Measurements from ENCODE around the gene AHDC1.
"Not testable (repeated sequence)": the region's sequence is repeated elsewhere in the genome, so short reads cannot be mapped to it uniquely, and the experiment has no call there.

The AHDC1 gene

DNA sequence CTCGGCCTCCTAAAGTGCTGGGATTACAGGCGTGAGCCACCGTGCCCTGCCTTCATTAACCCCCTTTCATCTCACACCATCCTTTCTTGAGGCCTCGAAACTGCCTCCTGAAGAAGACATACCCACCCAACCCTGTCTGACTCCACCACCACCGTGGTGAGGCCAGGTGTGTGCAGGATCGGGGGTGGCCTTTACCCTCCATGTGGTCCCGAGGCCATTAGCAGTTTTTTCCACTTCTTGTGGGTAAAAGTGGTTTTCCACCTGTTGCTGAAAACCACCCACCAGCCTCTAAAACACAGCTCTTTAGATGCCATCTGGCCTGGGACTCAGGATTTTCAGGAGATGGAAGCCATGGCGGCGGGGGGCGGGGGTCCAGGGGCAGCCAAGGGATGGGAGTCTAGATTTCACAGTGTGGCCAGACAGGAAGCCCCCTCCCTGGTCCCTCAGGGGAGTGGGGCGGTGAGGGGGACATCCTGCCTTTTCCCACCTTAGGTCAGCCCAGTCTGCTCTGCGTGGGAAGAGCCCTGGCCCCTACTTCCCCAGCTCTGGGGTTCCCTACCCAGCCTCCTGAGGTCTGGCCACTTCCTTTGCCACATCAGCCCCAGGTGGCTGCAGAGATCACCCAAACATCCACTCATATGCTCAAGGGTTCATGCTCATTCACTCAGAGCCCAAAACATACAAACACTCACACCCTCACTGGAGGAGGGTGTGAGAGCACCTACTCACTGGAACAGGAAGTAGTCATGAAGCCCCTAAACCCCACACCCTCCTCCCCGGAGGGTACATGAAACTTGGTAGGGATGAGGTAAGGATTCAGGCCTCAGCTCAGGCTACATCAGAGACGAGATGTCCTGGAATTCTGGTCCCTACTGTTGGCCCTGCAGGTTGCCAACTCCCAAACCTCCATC is 28.7 kb upstream of the AHDC1 start:
- peak; percentile 44 to 85 for DNase-seq

DNA sequence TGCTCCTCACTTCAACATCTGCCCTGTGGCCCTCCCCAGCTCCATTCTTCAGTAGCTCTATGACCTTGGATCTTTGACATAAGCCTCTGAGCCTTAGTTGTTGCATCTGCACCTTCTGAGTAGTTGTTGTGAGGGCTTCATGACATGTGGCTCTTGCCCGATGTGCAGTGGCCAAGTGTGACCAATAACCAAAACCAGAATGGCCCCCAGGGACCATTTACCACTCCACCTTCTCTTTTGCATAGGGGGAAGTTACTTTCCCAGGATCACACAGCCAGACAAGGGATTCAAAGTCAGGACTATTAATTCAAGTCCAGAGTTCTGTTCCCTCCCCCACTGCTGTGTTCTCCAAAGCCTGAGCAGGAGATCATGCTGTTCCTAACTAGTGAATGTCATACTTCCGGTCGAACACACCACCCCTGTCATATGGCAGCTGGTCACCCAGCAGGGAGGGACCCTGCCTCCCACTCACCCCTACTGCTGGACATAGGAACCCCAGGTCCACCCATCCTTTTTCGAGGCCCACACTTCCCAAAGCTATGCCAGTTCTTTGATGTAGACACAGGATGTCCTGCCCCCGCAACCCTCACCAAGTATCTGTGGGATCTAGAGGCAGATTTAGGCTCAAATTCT is 27.0 kb upstream of the AHDC1 start:
- DNase-seq = peak; percentile 79 to 96

- DNase-seq = no peak
Measured at GRCh38 chr1:27628712-27629111, 24.8 kb upstream of the AHDC1 start.

GRCh38 chr1:27627733-27628132 is 23.8 kb upstream of the AHDC1 start:
- DNase-seq = not testable (repeated sequence)

- DNase-seq = no peak
Measured at GRCh38 chr1:27627061-27627460, 23.1 kb upstream of the AHDC1 start.

- DNase-seq = peak; percentile 96 to 99
Measured at GRCh38 chr1:27626031-27626935, 22.3 kb upstream of the AHDC1 start.

DNA sequence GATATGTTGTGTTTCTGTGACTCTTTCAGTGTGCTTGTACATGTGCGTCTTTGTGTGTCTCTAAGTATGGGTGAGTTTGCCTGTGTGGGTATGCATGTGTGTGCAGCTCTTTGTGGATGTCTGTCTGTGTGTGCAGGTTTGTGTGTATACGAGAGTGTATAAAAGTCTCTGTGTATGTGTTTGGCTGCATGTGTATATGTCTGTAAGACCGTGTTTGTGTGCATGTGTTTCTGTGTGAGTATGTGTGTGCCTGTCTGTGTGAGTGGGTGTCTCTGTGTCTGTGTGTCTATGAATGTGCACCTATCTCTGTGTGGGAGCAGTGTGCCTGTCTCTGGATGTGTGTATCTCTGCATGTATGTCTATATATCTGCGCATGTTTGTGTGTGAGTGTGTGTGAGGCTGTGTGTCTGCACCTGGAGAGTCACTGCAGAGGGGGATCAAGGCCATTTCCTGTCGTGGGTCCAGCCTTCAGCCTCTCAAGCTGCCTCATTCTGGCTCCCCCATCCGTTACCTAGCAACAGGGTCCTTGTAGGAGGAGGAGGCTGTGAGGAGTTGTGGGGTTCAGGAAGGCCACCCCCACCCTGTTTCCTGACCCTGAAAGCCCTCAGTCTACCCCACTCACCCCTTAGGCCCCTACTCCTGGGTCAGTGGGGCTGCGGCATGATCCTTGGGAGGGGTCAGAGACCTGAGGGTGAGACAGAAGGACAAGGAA is 20.7 kb upstream of the AHDC1 start:
- no peak for DNase-seq

DNA sequence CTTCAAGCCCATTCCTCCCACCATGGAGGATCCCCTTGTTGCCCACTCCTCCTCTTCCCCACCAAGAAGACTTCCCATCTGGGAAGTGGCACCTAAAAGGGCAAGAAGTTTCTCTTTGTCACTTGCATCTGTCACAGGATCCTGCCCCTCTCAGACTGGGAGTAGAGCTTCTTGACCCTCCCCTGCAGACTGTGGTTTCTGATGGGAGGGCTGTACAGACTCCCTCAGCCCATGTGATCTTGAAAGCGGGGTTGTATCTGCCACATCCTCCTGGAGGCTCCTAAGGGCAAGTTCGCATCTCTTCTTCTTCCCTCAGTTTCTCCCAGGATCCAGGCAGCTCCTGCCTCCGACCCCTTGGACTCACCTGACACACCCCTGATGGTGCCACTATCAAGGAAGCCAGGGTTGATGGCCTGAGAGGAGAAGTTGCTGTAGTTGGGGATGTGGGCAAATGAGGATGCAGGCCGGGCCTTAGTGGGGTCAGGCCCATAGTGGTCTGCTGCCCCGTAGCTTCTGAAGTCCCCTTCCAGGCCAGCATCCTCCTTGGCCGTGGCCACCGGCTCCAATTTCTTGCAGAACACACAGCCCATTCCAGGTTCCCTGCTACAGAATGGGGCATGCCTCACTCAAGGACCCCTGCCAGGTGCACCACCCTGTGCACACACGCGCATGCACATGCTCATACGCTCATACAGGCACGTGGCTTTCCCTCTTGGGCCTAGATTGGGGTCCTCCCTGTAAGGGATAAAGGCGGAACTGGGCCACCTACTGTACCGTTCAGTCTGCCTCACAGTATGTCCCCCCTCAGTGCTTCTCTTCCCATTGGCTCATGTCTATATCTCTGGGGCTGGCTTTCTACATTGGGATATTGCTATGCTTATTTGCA is 19.6 kb upstream of the AHDC1 start:
- no peak for DNase-seq

- no peak for DNase-seq
Measured at GRCh38 chr1:27622828-27623227, 18.9 kb upstream of the AHDC1 start.

GRCh38 chr1:27621051-27621920 is 17.3 kb upstream of the AHDC1 start:
- no peak for DNase-seq

GRCh38 chr1:27619782-27620438 is 16.0 kb upstream of the AHDC1 start:
- DNase-seq = not testable (repeated sequence)

DNA sequence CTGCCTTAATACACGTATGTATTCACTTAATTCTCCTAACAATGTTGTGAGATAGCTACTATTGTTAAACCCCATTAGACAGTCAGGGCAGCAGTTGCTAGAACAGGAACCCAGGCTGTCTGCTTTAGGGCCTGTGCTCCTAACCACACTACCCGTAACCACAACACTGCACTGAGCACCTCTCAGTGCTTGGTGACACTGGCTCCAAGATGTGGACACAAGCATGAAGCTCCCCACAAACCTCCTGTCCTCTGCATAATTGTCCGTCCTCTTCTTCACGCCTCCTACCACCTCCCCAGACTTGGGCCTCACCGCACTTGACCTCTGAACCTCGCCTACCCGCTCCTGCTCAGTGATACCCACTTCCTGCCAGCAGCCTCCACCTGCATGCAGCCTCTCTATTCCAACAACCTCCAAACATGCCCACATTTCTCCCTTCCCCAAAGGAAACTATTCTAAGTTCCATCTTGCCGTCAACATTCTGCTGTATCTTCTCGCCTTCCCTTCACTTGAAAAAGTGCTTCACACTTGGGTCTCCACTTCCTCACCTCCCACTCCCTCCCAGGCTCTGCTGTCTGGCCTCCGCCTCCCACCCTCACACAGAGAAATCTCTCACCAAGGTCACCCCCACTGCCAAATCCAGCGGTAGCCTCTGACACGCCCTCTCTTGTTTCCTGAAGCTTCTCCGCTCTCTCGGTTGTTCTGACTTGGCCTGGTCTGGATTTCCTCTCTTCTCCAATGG is 14.6 kb upstream of the AHDC1 start:
- no peak for DNase-seq

DNA sequence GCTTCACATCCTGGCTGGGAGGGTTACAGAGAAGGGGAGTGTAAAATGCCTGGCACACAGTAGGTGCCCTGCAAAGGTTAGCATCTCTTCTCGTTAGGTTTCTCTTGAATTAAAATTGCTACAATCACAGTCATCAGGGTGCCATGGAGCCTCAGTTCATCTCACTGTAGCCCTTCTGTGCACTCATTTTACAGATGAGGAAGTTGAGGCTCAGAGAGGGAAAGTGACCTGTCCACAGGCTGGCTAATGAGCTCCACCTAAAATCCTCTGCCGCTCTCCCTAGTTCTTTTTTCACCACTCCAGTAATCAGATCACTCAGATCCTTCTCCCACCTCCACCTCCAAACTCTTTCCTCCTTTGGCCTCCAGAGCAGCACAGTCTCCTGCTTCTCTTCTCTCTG is 13.5 kb upstream of the AHDC1 start:
- DNase-seq = no peak

DNA sequence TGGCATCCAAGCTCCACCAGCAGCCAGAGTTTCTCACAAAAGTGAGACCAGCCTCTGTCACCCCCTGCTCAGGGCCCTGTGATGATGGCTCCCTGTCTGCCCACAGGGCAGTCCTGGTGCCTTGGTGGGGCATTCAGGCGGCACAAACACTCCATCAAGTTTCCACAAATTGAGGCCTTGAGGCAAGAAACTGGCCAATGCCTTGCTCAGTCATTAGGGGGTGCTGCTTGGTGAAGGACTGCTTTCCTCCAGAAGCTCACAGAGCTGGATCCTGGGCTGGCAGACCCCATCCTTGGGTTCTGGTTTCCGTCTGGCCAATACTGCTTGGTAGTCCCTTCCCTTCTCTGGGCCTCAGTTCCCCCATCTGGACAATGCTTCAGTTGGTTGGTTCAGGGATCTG is 12.5 kb upstream of the AHDC1 start:
- DNase-seq = no peak

DNA sequence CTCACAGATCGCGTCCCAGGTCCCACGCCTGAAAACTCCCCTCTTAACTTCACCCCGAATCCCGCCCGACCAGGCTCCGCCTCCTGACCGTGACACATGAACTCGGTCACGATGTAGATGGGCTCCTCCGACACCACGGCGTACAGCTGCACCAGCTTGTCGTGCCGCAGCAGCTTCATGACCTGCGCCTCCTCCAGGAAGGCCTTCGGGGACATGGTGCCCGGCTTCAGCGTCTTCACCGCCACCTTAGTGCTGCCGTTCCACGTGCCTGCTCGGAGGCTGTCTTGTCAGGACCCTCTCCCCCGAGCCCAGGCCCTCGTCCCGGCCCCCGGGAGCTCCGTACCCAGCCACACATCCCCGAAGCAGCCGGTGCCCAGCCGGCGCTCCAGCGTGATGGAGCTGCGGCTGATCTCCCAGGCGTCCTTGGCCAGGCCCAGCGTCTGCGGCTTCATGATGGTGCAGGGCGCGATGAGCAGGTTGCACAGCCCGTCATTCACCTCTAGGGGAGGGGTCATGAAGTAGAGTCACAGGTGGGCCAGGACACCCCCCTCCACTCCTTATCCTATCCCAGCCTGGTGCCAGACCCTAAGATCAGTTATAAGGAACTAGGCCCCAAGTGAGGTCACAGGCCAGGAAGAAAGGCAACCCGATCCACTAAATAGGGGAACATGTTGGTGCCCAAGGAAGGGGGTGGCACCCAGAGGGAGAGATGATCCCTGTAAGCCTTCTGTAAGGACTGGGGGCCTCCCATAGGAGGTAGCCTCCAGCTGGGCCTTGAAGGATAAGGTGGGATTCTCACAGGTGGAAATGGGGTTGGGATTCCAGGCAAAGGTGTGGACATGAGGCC is 11.6 kb upstream of the AHDC1 start:
- DNase-seq = no peak

DNA sequence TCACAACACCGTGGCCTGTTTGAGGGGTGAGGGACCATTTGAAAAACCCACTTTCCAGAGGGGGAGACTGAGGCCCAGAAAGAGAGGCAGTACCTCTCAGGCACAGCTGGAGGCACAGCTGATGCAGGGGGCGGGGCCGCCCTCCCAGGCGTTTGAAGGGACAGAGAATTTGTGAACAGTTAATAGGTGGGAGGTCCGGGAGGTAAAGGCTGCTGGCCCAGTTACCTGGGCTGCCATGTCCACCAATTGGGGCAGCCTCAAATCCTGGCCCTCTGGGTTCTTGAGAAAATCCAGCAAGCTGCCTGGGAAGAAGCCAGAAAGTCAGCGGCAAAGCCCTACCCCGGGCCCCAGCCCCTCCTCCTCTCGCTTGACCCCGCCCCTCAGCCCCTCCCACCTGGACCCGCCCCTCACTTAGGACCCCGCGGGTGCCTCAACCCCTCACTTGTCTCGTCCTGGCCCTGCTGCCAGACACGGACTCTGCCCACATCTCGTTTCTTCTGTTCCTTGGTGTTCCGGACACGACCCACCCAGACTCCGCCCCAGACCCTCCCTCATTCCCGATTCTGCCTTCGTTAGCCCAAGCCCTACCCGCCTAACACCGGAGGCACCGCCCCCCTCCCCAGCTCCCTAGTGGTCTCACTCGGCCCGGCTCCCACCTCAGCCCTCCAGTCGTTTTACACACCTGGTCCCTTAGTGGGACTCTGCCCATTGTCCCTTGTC is 10.8 kb upstream of the AHDC1 start:
- DNase-seq = no peak

DNA sequence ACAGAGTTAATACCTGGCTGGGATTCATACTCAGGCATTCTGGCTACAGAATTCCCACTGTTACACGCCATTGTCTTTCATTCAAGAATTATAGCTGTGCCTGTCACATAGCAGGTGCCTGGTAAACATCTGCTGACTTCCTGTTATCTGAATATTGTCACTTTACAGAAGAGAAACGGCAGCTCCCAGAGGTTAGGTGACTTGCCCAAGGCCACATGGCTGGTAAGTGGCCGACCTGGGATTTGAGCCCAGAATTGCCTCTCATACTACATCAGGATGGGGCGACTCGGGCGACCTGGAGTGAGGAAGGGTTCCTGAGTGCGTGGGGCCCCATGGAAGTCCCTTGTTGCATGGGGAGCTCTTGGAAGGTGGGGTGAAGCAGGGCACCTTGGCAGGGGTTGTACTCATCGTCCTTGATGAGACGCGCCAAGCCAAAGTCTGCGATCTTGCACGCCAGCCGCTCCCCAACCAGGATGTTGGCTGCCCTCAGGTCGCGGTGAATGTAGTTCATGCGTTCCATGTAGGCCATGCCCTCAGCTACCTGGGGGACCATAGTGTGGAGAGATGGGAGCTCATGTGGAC is 10.2 kb upstream of the AHDC1 start:
- DNase-seq = no peak
